Hypothalamus (tissue), 51 donors: ENCODE measurements around the gene ZBTB43.

ENCODE experiments used
- DNase-seq, 51 donors: peaks; one replicate each; lab custom pipeline; 2025; lab: John Stamatoyannopoulos, UW

ZBTB43 gene

DNA sequence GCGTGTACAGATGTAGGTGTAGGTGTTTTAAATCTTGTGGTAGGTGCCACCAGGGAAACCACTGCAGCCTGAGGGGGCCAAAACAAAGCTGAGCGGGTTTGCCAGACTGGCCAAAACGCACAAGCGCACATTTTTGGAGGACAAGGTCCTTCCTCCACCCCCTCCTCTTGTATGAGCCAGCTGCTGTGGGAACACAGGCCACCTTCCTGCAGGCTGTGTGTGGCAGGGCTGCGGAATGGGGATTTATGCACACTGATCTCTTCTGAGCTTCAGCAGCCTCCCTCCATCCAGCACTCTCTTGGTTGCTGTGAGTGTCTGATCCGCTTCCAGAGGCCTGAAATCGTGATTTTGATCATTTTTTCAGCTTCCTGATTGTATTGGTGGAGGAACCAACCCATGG is 22.4 kb downstream of the ZBTB43 start:
- DNase-seq, result no peak

DNA sequence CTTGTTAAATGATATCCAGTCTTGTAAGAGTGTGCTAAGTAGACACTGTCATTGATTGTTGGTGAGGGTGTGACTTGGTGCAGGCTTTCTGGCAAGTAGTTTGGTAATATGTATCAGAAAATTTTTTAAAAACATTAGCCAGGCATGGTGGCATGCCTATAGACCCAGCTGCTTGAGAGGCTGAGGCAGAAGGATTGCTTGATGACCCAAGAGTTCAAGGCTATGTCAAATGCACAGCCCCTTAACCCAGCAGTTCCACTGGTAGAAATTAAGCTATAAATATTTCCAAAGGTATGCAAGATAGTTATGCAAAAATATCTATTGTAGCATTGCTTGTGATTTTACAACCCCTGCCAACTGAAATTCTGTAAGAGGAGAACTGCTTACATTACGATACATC is 24.2 kb downstream of the ZBTB43 start:
- no peak for DNase-seq

DNA sequence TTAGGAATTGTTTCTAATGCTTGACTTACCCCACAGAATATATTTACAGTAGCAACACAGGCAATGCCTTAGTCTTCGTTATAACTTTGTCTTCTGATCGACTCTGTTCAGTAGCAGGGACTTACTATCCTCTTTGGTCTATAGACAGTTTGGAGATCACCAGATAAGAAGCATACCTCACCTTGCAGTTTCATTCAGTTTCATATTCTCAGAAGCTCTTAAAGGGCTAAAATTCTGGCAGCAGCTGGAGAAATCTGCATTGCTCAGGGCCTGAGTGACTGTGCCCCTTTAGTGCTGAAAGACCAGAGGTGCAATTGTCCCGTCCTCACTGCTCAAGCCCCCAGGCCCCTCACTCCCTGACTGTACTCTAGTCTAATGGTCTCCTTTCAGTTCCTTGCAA is 26.0 kb downstream of the ZBTB43 start:
- no peak for DNase-seq

DNA sequence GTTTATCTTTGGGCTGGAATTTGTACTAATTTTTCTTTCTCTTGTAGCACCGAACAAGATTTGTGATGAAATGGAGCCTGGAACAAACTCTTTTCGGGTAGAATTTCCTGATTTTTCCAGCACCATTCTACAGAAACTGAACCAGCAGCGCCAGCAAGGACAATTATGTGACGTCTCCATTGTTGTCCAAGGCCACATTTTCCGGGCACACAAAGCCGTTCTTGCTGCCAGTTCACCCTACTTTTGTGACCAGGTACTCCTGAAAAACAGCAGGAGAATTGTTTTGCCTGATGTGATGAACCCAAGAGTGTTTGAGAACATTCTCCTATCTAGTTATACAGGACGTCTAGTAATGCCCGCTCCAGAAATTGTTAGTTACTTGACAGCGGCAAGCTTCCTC is 27.6 kb downstream of the ZBTB43 start:
- DNase-seq, result peak in 1 of 51 donors; percentile 14

DNA sequence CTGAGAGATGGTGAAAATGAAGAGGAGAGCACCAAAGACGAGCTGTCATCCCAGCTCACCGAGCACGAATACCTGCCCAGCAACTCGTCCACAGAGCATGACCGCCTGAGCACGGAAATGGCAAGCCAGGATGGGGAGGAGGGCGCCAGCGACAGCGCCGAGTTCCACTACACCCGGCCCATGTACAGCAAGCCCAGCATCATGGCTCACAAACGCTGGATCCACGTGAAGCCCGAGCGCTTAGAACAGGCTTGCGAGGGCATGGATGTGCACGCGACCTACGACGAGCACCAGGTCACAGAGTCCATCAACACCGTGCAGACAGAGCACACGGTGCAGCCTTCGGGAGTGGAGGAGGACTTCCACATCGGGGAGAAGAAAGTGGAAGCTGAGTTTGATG is 28.2 kb downstream of the ZBTB43 start:
- DNase-seq, result no peak

DNA sequence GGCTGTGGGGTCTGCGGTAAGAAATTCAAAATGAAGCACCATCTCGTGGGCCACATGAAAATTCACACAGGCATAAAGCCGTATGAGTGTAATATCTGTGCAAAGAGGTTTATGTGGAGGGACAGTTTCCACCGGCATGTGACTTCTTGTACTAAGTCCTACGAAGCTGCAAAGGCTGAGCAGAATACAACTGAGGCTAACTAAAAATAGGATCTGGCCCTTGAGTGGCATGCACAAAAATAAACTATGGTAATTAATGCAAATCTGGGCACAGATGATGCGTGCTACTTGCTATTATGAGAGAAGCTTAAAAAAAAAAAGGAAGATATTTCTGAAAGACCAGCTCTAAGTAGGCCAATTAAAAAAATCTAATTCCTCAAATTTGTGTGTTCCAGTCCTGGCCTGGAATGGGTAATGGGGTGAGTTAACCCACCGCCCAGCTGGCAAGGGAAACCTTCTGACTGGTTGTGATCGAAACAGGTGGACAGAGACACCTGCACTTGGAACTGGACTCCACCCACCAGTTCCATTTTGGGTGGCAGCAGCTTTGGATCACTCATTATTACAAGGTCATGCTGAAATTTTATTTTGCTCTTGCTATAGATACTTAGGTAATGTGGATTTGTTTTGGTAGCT is 29.0 kb downstream of the ZBTB43 start:
- peak in 1 of 51 donors; percentile 33 for DNase-seq

DNA sequence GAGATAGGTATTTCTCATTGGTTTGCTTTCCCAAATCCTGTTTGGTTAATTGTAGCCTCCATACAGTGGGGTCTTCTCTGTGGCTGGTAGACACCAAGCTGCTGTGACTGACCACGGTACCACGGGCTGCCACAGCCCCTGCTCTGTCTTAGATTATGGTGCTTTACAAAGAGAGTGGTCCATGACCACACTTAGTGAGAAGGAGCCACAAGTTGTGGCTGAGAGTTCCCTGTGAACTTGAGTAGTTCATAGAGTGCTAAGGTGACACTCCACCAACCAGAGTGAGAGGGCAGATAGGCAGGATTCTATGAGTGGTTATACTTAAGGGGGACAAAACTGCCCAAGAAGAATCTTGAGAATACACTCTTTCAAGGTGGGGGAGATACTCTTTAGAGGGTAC is 29.8 kb downstream of the ZBTB43 start:
- no peak for DNase-seq

DNA sequence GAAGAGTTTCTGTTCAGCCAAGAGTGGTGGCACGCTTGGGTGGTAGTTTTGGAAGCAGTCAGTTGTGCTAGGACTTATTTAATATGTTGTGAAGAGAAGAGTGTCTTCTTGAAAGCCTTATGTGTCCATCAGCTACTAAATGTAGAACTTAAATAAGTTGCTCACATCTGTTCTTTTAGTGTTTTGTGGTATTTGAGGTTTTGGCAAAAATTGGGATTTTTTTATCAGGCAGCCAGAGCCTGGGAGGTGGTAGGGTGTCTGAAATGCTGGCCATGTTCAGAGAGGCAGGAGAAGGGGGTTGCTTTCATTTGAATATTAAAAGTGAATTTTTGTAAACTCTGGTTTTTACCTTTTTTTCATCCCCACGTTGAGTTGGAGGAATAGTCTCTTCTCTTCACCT is 31.4 kb downstream of the ZBTB43 start:
- no peak for DNase-seq

DNA sequence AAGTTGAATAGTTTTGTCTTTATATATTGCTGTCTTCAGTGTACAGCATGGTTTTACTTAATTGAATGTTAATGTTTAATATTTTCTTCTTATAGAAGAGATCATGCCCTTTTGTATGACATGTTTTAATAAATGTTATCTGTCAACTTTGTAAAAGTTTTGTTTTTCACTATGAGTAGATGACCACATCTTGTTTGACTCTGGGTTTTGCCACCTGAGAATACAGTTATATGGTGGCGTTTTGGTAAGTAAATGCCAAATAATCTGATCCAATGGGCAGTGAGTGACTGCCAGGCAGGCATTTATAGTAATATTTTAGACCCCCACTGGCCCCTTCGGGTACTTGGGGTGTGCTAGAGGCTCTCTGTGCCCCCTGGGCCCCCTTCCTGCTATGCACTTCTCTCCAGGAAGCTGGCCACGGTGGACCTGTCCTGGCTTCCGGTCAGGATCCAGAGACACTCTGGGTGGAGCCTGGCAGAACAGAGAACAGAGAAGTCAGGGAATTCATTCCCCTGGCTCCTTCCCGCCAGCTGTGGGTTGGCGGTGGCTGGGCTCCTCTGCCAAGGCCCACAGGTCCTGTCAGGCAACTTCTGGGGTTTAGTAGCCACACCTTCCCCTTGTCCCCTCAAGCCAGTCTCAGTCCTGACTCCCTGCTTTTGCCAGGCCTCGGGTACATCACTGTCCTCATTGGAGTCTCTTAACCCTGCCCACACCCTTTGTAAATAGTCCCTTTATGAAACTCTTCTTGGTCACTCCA is 33.4 kb downstream of the ZBTB43 start:
- DNase-seq, result no peak

DNA sequence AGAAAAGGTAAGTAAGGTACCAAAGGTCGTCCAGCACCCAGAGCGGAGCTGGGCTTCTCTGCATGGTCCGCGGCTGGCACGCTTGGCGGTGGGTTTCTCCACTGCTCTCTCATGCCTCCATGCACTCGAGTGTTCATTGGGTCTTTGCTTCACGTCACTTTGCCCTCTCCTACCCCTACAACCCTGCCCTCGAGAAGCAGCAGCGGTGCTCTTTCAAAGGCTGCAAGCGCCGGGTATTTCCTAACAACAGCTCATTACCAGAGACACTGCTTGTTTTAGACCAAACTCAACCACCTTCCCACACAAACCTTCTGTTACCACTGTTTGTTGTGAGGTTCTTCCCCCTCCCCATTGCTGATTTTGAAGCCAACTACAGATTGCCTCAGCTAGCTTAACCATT is 34.1 kb downstream of the ZBTB43 start:
- DNase-seq, result no peak

DNA sequence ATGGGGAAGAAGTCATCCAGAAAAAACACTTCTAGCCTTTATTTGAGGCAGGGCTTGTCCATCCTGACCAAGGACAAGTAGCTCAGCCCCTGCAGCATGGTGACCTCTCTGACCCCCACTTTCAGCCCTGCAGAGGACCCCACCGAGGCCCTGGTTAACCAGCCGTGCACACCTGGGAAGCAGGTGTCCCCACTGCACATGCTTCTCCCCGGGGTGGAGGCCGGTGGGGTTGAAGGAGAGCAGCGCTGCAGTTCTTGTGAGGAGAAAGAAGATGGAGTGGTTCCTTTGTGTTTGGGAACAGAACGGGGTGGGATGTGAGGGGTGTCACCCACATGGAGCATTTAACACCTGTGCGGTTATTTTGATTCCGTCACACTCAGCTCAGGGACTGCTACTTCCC is 34.5 kb downstream of the ZBTB43 start:
- DNase-seq, result no peak

DNA sequence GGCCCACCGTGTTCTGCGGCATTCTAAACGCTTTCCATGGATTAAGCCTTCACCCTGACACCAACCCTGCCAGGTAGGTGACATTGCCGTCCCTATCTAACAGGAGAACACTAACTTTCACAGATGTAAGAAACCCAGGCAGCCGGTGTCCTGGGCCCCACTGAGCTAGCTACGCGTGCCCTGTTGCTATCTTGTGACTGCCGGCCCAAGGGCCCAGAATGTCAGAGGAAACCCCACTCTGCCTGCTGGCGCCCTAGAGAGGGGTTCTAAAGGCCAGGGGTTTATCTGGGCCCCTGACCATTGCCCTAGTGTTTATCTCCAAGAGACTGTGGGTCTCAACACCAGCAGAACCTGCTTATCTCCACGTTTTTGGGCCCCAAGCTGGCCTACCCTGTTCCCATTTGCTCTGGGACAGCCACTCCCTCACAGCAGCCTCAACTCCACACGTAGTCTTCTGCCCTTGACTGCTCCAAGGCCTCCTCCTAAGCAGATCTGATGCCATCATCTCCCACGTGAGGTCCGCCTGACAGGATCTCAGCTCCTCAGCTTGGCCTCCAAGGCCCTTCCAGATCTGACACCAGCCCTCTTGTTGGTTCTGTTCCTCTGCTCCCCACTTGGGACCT is 37.5 kb downstream of the ZBTB43 start:
- no peak for DNase-seq

DNA sequence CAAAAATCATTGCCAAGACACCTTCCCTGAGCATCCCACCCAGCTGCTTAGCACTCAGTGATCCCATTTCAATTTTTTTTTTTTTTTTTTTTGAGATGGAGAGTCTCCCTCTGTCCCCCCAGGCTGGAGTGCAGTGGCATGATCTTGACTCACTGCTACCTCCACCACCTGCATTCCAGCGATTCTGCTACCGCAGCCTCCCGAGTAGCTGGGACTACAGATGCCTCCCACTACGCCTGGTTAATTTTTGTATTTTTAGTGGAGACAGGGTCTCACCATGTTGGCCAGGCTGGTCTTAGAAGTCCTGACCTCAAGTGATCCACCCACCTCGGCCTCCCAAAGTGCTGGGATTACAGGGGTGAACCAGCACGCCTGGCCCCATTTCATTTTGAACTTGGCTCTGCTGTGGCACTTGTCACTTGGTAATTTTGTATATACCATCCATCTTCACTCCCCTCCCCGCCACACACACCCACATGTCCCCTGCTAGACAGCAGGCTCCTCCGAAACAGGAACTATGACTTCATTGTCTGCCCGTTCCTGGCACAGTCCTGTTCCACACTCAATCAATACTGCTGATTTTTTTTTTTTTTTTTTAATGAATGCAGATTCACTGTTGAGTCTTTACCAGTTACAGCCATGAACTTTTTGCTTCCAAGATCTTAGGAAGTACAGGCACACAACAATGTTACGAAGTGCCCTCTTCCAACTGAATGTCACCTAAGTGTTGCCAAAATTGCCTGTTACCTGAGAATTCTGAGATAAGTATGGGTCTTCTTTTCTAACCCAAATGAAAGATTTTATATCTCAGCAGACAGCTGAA is 38.3 kb downstream of the ZBTB43 start:
- peak in 28 of 51 donors; percentile 12 to 75 (median 51) for DNase-seq

DNA sequence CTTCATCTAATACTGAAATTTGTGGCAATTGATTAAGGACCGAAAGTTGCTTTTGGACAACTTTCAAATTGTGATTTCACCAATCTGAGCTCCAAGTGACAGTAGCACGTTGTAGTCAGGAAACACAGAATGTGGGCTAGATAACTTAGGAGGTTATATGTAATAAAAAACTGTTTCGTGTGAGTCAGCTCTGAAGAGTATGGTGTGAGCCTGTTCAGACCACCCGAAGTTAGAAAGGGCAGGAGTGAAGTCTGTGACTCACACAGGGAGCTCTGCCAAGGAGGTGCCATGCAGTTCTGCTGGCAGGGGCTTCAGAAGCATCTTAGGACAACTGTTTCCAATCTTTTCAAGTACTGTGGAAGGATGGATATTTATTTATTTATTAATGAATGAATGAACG is 39.2 kb downstream of the ZBTB43 start:
- DNase-seq, result peak in 11 of 51 donors; percentile 20 to 53 (median 33)

DNA sequence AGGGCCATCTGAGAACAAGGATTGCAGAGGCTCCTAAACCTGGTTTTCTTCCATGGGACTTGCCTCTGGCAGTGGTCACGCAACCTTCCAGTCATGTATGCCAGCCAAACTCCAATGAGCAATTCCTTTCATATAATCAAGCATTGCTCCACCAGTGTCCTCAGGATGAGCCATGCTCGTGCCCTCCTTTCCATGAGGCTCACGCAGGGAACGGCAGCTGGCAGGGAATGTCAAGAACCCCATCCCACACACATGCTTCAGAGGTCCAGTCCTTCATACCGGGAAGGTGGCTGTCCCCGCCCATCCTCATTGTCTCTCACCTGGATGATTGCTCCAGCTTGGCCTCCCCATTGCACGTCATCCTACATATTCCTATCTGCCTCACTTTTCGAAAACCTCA is 42.2 kb downstream of the ZBTB43 start:
- no peak for DNase-seq

DNA sequence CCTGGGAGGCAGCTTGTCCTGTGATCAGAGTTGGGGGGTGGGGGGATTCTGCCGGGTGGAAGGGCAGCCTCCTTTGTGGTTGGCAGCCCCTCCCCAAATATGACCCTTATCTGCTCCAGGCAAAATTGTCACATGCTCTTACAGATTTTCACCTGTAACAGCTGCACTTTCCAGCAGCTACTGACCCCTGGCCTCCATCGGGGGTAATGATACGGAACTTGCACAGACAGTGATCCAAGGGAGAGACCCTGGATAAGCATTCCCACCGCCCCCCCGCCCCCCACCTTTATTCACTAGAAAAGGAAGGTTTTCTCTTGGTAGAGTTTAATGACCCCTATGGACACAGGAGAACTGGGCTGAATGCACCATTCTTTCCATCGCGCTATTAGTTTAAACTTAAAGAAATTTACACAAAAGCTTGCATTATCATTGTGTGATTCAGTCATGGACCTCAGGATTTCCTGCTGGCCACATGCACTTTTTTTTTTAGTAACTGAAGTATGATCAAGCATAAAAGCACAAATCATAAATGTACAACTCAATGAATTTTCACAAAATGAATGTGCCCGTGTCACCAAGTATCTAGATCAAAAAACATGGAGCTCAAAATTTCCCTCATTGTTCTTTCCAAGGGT is 44.9 kb downstream of the ZBTB43 start:
- no peak for DNase-seq

DNA sequence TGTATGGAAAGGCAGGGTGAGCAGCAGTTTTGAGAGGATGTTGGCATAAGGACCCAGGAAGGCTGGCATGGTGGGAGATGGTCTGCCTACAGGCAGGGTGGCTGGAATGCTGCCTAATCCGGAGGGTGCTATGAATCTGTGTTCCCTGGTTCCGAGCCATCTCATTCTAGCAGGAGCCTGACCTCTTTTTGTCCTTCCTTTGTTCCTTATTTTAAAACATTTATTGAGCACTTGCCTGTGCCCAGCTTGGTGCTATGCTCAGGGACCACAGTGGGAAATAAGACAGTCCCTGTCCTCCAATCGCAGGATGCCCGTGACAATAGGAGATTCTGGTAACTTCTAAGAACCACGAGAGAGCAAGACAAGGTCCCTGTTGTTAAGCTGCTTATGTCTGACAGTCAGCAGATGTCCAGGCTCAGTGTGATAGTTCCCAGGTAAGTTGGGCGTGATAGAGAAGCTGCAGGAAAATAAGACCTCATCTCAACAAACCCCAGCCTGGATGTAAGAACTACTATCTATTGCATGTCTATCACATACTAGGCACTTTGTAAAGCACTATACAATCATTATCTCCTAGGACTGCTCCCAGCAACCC is 46.5 kb downstream of the ZBTB43 start:
- DNase-seq, result no peak

DNA sequence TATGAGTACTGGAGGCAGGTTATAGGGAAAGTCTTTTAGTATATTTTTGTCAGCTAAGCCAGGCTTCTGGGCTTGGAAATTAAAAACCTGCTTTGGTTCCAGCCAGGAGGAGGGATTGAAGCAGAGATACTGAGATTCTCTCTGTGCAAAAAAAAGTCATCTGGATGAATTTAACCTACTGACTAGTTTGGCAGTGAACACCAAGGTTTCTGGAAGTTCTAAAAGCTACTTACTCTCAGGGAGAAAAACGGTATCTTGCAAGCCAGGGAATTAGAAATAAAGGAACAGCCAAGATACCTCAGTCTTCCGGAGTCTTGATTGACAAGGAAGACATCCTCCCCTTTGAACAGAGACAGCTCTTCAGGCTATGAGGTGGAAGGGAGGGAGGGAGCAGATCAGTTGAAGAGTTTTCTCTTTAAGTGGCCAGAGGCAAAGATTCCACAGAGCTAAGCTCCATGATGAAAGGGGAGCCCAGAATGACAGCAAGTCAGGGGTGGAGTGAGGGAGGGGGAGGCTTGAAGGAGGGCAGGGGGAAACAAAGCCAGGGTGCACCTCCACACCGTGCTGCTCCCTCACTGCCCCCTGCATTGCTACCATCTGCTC is 47.3 kb downstream of the ZBTB43 start:
- no peak for DNase-seq

DNA sequence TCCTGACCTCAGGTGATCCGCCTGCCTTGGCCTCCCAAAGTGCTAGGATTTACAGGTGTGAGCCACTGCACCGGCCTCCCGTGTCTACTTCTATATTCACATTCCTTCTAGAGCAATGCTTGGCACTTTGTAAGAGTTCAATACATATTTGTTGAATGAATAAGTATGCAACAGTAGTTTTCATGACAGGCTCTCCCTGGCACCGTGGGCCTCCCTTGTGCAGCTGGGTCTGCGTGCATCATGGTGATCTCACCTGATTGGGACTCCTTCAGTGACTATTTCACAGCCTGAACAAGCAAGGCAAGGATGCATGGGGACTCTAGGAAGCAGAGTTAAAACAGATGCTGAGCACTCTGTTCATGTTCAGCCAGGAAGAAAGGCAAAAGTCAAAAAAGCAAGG is 48.8 kb downstream of the ZBTB43 start:
- DNase-seq, result no peak

DNA sequence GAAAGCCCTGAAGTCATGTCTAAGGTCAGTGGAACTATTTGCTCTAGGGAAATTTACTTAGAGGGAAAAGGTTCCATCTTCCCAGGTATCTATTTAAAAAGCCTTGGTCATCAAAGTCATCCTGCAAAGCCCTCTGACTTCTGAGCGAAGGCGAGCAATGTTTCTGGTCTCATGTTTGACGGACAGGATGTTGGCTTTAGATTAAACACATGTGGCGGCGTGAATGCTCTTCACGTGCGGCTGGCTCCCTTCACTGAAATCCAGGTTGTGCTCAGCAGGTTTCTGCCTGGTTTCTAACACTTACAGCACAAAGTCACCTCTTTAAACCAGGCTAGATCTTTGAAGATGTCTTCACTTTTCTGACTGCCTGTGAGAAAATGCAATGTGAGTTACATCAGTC is 49.9 kb downstream of the ZBTB43 start:
- DNase-seq, result no peak
